KMS-11 (cell line): ENCODE measurements around the gene FHIT.

Experiments
- H2AFZ ChIP-seq: fragments of 200-600 bp; sonication (generic); 2 replicates; pipeline ENCODE4 v1.6.1; 2016; ENCODE audit warnings: antibody characterized with exemption, mixed run types, low read depth
- H3K27ac ChIP-seq: fragments of 200-600 bp; sonication (generic); 2 replicates; pipeline ENCODE4 v1.6.1; 2016; ENCODE audit warnings: mild to moderate bottlenecking, mixed run types
- H3K27me3 ChIP-seq: fragments of 200-600 bp; sonication (generic); 2 replicates; pipeline ENCODE4 v1.6.1; 2017; ENCODE audit warnings: mild to moderate bottlenecking, low read depth, mixed run types, moderate library complexity; ENCODE audit not compliant: insufficient read depth
- H3K36me3 ChIP-seq: fragments of 200-600 bp; sonication (generic); 2 replicates; pipeline ENCODE4 v1.6.1; 2017; ENCODE audit warnings: mild to moderate bottlenecking, mixed run types; ENCODE audit not compliant: insufficient read depth
- H3K4me1 ChIP-seq: fragments of 200-600 bp; sonication (generic); 2 replicates; pipeline ENCODE4 v1.6.1; 2016; ENCODE audit warnings: mild to moderate bottlenecking, low read depth, mixed run types; ENCODE audit not compliant: poor library complexity, severe bottlenecking
- H3K4me2 ChIP-seq: fragments of 200-600 bp; sonication (generic); 2 replicates; pipeline ENCODE4 v1.7.0; 2016; ENCODE audit warnings: mild to moderate bottlenecking, mixed run types
- H3K4me3 ChIP-seq: fragments of 200-600 bp; sonication (generic); IDR thresholded peaks from 2 replicates; pipeline ENCODE4 v1.6.1; 2017; ENCODE audit warnings: low read depth, low read length, mixed read lengths; ENCODE audit not compliant: insufficient read depth
- H3K79me2 ChIP-seq: fragments of 200-600 bp; sonication (generic); 2 replicates; pipeline ENCODE4 v1.6.1; 2016; ENCODE audit warnings: low read depth, mixed run types; ENCODE audit not compliant: insufficient read depth
- H3K9ac ChIP-seq: fragments of 200-600 bp; sonication (generic); 2 replicates; pipeline ENCODE4 v1.6.1; 2016; ENCODE audit warnings: mild to moderate bottlenecking, mixed run types
- H4K20me1 ChIP-seq: fragments of 200-600 bp; sonication (generic); 2 replicates; pipeline ENCODE4 v1.6.1; 2016; ENCODE audit warnings: mild to moderate bottlenecking, mixed run types; ENCODE audit not compliant: insufficient read depth
- TF ChIP-seq, protein P1 (sequence below): fragments of 200-600 bp; sonication (generic); conservative IDR thresholded peaks from 2 replicates; pipeline ENCODE4 v1.6.1; 2017; ENCODE audit warnings: low read depth, mild to moderate bottlenecking, antibody characterized with exemption, low read length, moderate library complexity, mixed read lengths

Gene FHIT

GRCh38 chr3:60956729-60957128 is 294.5 kb downstream of the FHIT start:
- H3K4me3 ChIP-seq, result no peak overlapping the region
- H3K27ac ChIP-seq, result no peak overlapping the region
- H3K27me3 ChIP-seq, result no peaks in the 10 kb centered on the region
- no peaks in the 10 kb centered on the region for H4K20me1 ChIP-seq
- no peaks in the 10 kb centered on the region for H3K36me3 ChIP-seq
- H2AFZ ChIP-seq, result no peak overlapping the region
- TF ChIP-seq, protein P1, sequence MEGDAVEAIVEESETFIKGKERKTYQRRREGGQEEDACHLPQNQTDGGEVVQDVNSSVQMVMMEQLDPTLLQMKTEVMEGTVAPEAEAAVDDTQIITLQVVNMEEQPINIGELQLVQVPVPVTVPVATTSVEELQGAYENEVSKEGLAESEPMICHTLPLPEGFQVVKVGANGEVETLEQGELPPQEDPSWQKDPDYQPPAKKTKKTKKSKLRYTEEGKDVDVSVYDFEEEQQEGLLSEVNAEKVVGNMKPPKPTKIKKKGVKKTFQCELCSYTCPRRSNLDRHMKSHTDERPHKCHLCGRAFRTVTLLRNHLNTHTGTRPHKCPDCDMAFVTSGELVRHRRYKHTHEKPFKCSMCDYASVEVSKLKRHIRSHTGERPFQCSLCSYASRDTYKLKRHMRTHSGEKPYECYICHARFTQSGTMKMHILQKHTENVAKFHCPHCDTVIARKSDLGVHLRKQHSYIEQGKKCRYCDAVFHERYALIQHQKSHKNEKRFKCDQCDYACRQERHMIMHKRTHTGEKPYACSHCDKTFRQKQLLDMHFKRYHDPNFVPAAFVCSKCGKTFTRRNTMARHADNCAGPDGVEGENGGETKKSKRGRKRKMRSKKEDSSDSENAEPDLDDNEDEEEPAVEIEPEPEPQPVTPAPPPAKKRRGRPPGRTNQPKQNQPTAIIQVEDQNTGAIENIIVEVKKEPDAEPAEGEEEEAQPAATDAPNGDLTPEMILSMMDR, result no peak
- H3K79me2 ChIP-seq, result no peaks in the 10 kb centered on the region
- H3K9ac ChIP-seq, result no peak overlapping the region
- H3K4me1 ChIP-seq, result no peaks in the 10 kb centered on the region
- H3K4me2 ChIP-seq, result no peak overlapping the region

DNA sequence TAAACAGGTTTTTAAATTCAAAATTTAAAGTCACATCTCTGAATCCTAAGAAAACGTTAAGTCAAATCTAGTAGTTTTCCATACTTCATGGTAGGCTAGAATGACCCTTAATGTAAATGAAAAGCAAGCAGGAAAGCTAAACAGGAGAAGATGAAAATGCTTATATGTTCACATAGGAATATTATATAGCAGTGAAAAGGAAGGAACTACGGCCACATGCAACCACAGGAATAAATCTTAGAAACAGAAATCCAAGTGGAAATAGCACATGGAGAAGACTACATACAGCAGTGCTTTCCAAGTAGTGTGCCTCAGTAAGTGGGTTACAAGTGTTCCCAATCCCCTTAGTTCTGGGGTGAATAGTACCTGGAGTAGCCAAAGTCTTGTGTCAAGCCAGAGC is 296.2 kb downstream of the FHIT start:
- no peaks in the 10 kb centered on the region for H3K79me2 ChIP-seq
- H3K4me2 ChIP-seq, result no peak overlapping the region
- H3K36me3 ChIP-seq, result no peaks in the 10 kb centered on the region
- no peaks in the 10 kb centered on the region for H3K27me3 ChIP-seq
- no peaks in the 10 kb centered on the region for H3K4me1 ChIP-seq
- H3K27ac ChIP-seq, result no peak overlapping the region
- no peak overlapping the region for H3K9ac ChIP-seq
- no peak overlapping the region for H2AFZ ChIP-seq
- H4K20me1 ChIP-seq, result no peaks in the 10 kb centered on the region
- TF ChIP-seq, protein P1, result no peak
- no peak overlapping the region for H3K4me3 ChIP-seq

- Histone ChIP-seq H2AFZ (no peak overlapping the region), H3K36me3 (no peaks in the 10 kb centered on the region), H3K4me1 (no peaks in the 10 kb centered on the region), H4K20me1 (no peaks in the 10 kb centered on the region), H3K27me3 (no peaks in the 10 kb centered on the region), H3K79me2 (no peaks in the 10 kb centered on the region), H3K9ac (no peak overlapping the region), H3K4me3 (no peak overlapping the region), H3K4me2 (no peak overlapping the region), H3K27ac (no peak overlapping the region)
- TF ChIP-seq, protein P1, result no peak
Observed at GRCh38 chr3:60954048-60954447, 297.2 kb downstream of the FHIT start.

- H3K9ac ChIP-seq, result no peak overlapping the region
- no peaks in the 10 kb centered on the region for H3K79me2 ChIP-seq
- no peak overlapping the region for H3K4me2 ChIP-seq
- TF ChIP-seq, protein P1, result no peak
- H3K36me3 ChIP-seq, result no peaks in the 10 kb centered on the region
- H3K4me3 ChIP-seq, result no peak overlapping the region
- H4K20me1 ChIP-seq, result no peaks in the 10 kb centered on the region
- no peaks in the 10 kb centered on the region for H3K4me1 ChIP-seq
- H3K27ac ChIP-seq, result no peak overlapping the region
- no peak overlapping the region for H2AFZ ChIP-seq
- no peaks in the 10 kb centered on the region for H3K27me3 ChIP-seq
Observed at GRCh38 chr3:60953351-60953750, 297.9 kb downstream of the FHIT start.
